ENCODE results near the gene INPP5A. TPM values are rescaled to one million over a fixed set of nuclear protein-coding genes. Genes with fewer than 3 reads are reported as not detected.
"Not testable (repeated sequence)": the region's sequence is repeated elsewhere in the genome, so short reads cannot be mapped to it uniquely, and the experiment has no call there.

INPP5A gene
- total RNA-seq, 2 experiments from 2014 or later = 7.4 to 7.5 TPM

DNA sequence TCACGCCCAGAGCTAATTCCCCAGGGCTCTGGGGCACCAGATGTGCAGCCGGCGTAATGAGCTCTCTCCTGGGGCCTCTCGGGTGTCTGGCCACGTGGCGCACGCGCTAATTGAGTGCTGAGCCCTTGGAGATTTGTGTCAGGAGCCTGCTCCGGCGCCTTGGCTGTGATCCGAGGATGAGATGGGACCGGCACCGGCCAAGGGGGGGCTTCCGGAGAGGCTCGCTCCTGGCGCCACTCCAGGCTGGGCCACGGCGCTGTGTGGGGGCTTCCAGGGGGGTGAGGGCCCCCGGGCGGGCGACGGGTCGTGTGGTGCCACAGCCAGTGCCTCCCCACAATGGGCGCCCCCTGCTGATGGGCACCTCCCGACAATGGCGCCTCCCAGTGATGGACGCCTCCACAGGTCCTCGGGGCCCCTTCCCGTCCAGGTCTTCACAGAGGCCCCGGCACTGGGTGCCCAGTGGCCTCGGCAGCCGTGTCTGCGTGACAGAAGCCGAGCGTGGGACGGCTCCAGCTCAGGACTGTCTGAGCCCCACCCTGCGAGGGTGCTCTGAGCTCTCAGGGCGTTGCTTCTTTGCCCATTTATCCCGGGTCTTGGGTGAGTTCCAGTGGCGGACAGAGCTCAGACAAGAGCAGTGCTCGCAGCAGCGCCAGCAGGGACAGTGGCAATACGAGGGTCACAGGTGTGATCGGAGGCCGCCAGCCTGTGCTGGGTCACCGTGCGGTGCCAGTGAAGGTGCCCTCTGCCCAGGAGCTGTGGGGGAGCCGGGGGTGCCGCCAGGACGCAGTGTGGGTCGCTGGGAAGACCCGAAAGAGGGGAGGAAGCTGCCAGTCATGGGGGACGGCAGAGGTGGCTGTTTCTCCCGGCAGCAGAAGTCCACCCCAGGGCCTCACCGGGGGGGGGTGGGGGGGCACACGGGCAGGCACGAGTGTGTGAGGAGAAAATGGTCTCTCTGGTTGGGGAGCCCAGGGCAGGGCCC, 256.6 kb downstream of the INPP5A start:
- Mint-ChIP-seq H3K36me3 (no peaks in the 10 kb centered on the region), H3K4me3 (no peak overlapping the region), H3K4me1 (ENCODE audit: low read depth) (no peaks in the 10 kb centered on the region), H3K27ac (no peak overlapping the region), H3K9me3 (no peaks in the 10 kb centered on the region), H3K27me3 (peaks cover 3% of the 10 kb centered on the region)
- no peak for DNase-seq
- intact Hi-C loops (cut with micrococcal nuclease) = no loop called here
- POLR2A ChIA-PET = no interaction called here
- CTCF ChIA-PET = interaction anchor here (3.1 kb wide), 1 partner anchor 139 kb away, joined by 15 read pairs; no protein-coding TSS in a partner anchor

DNA sequence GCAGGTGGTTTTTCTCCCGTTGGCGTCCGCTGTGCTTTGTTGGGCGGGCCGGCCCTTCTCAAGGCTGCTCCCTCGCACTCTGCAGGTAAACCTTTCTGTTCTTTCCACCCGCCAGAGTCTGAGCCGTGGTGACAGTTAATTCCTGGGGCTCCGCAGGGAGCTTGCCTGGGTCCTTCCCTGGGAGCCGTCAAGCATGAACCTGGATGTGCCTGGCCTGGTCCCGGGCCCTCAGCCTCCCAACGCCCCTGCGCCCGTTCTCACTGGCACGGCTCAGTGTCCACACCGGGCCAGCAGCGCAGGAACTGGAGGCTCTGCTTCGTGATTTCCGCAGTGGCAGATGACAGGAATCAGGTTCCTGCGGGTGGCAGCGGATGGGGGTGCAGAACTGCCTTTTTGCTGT, 259.3 kb downstream of the INPP5A start:
- H3K4me3 Mint-ChIP-seq = no peak overlapping the region
- H3K9me3 Mint-ChIP-seq = no peaks in the 10 kb centered on the region
- H3K27me3 Mint-ChIP-seq = no peaks in the 10 kb centered on the region
- ChIA-PET CTCF (no interaction called here), POLR2A (no interaction called here)
- DNase-seq = no peak
- H3K36me3 Mint-ChIP-seq = no peaks in the 10 kb centered on the region
- intact Hi-C loops (cut with micrococcal nuclease) = no loop called here
- H3K27ac Mint-ChIP-seq = no peak overlapping the region
- no peaks in the 10 kb centered on the region for H3K4me1 Mint-ChIP-seq (ENCODE audit: low read depth)

- H3K27me3 Mint-ChIP-seq; POLR2A ChIA-PET; CTCF ChIA-PET; intact Hi-C loops (cut with micrococcal nuclease); H3K4me3 Mint-ChIP-seq; H3K27ac Mint-ChIP-seq; H3K9me3 Mint-ChIP-seq; H3K36me3 Mint-ChIP-seq; DNase-seq; H3K4me1 Mint-ChIP-seq (ENCODE audit: low read depth): not testable (repeated sequence)
Observed at GRCh38 chr10:132797986-132798385, 260.4 kb downstream of the INPP5A start.

DNA sequence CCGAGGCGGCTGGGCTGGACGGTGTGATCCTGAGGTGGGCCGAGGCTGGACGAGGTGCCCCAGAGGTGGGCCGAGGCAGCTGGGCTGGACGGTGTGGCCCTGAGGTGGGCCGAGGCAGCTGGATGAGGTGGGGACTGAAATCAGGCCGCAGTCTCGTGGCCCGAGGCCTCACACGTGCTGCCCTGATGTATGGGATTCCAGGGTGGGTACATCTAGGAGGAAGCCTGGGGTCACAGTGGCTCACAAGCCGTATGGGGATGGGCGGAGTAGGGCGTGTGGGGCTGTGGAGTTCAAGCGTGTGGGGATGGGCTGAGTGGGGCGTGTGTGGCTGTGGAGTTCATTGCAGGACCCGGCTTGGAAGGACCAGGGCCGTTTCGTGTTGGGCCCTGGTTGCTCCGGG, 260.8 kb downstream of the INPP5A start:
- ChIA-PET CTCF (no interaction called here), POLR2A (no interaction called here)
- no peaks in the 10 kb centered on the region for H3K36me3 Mint-ChIP-seq
- H3K4me1 Mint-ChIP-seq (ENCODE audit: low read depth) = no peaks in the 10 kb centered on the region
- H3K27ac Mint-ChIP-seq = no peak overlapping the region
- no peaks in the 10 kb centered on the region for H3K9me3 Mint-ChIP-seq
- intact Hi-C loops (cut with micrococcal nuclease) = no loop called here
- no peak for DNase-seq
- H3K4me3 Mint-ChIP-seq = no peak overlapping the region
- no peaks in the 10 kb centered on the region for H3K27me3 Mint-ChIP-seq

- Mint-ChIP-seq H3K4me3 (no peak overlapping the region), H3K4me1 (ENCODE audit: low read depth) (no peaks in the 10 kb centered on the region), H3K27ac (no peak overlapping the region), H3K36me3 (no peaks in the 10 kb centered on the region), H3K27me3 (no peaks in the 10 kb centered on the region), H3K9me3 (no peaks in the 10 kb centered on the region)
- DNase-seq = no peak
- intact Hi-C loops (cut with micrococcal nuclease) = no loop called here
- POLR2A ChIA-PET = no interaction called here
- CTCF ChIA-PET = no interaction called here
Observed at GRCh38 chr10:132798876-132799275, 261.3 kb downstream of the INPP5A start.

DNA sequence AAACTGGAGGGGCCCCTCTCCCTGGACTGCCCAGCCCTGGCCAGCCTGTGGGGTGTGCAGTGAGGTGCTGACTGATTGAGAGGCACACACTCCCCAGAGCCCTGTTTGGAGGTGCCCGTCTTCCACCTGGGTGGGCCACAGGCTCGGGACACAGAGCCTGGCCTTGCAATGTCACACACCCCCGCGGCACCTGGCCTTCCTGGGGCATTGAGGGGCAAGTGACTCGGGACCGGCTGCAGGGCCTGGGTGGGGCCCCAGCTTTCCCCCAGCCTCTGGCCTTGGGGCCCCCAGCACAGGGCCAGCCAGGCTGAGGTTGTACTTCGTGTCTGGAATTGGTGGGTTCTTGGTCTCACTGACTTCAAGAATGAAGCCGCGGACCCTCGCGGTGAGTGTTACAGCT, 262.3 kb downstream of the INPP5A start:
- Mint-ChIP-seq H3K9me3 (no peaks in the 10 kb centered on the region), H3K4me3 (no peak overlapping the region), H3K36me3 (no peaks in the 10 kb centered on the region), H3K27ac (no peak overlapping the region), H3K4me1 (ENCODE audit: low read depth) (no peaks in the 10 kb centered on the region), H3K27me3 (no peaks in the 10 kb centered on the region)
- POLR2A ChIA-PET = no interaction called here
- DNase-seq = no peak
- intact Hi-C loops (cut with micrococcal nuclease) = no loop called here
- CTCF ChIA-PET = no interaction called here

GRCh38 chr10:132802048-132802447, 264.5 kb downstream of the INPP5A start:
- H3K9me3 Mint-ChIP-seq = no peaks in the 10 kb centered on the region
- DNase-seq = no peak
- no peaks in the 10 kb centered on the region for H3K4me1 Mint-ChIP-seq (ENCODE audit: low read depth)
- intact Hi-C loops (cut with micrococcal nuclease) = no loop called here
- H3K27ac Mint-ChIP-seq = no peak overlapping the region
- H3K27me3 Mint-ChIP-seq = no peaks in the 10 kb centered on the region
- no peak overlapping the region for H3K4me3 Mint-ChIP-seq
- CTCF ChIA-PET = no interaction called here
- POLR2A ChIA-PET = interaction anchor here (0.7 kb wide), 1 partner anchor 241 kb away, joined by 3 read pairs; no protein-coding TSS in a partner anchor
- no peaks in the 10 kb centered on the region for H3K36me3 Mint-ChIP-seq

DNA sequence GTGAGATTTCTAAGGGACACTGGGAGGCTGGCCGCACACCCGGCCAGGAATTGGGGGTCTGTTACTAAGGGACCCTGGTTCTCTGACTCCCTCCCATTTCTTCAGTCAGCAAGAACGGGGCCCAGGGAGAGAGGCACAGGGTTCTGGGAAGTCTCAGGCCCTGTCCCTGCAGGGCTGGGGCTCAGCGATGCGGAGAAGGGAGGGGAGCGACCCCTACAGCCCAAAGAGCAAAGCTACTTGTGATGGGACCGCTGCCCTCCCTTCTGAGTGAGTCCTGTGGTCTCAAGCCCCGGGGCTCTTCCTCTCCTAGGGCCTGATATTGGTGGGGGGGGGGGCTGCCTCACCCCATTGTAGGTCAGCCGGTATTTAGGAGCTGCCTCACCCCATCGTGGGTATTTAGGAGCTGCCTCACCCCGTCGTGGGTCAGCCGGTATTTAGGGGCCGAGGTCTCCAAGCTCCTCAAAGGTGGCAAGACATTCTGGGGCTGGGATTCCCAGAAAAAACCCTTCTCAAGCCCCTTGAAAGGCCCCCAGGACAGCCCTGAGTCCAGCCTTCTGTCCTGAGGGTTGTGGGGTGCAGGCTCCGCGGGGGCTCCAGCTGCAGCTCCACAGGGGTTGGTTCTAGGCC, 265.2 kb downstream of the INPP5A start:
- CTCF ChIA-PET = interaction anchor here (0.7 kb wide), 1 partner anchor 149 kb away, joined by 3 read pairs; no protein-coding TSS in a partner anchor
- Mint-ChIP-seq H3K27me3 (no peaks in the 10 kb centered on the region), H3K4me1 (ENCODE audit: low read depth) (no peaks in the 10 kb centered on the region), H3K36me3 (no peaks in the 10 kb centered on the region), H3K9me3 (no peaks in the 10 kb centered on the region), H3K4me3 (no peak overlapping the region), H3K27ac (no peak overlapping the region)
- POLR2A ChIA-PET = interaction anchor here (0.7 kb wide), 1 partner anchor 240 kb away, joined by 3 read pairs; no protein-coding TSS in a partner anchor
- intact Hi-C loops (cut with micrococcal nuclease) = no loop called here
- no peak for DNase-seq

DNA sequence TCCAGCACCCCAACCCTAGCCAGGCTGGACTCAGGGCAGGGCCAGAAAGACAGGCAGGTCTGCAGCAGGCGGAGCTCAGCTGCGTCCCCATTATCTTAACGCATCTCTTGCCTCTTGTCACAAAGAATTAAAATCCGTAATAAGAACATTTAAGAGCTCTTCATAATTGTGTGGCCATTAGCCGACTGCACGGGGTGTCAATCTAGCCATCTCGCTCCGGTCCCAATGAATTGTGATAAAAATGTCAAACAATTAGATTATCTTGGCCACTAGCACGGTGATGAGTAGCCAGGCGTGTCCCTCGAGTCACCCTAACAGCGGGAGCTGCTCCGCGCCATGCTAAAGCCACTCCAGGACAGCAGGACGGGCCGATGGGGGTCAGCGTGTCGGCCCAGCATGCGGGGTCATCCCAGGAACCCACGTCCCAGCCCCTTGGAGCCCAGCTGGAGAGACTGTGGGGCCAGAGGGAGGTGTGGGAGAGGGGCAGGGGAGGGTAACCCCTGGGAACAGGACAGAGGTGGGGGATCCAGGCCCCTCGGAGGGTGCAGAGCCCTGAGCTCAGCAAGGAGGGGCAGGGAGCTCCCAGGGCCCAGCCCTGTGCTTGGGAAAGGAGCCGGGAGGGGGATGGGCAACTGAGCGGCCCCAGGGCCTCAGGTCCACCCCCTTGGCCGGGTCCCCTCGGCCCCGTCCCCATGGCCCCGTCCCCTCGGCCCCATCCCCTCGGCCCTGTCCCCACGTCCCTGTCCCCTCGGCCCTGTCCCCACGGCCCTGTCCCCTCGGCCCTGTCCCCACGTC, 266.0 kb downstream of the INPP5A start:
- Mint-ChIP-seq H3K27me3 (no peaks in the 10 kb centered on the region), H3K4me3 (no peak overlapping the region), H3K27ac (no peak overlapping the region), H3K9me3 (no peaks in the 10 kb centered on the region), H3K4me1 (ENCODE audit: low read depth) (no peaks in the 10 kb centered on the region), H3K36me3 (no peaks in the 10 kb centered on the region)
- ChIA-PET CTCF (interaction anchor here (0.7 kb wide), 1 partner anchor 149 kb away, joined by 3 read pairs; no protein-coding TSS in a partner anchor), POLR2A (no interaction called here)
- intact Hi-C loops (cut with micrococcal nuclease) = no loop called here
- no peak for DNase-seq

GRCh38 chr10:132804287-132804686, 266.7 kb downstream of the INPP5A start:
- no peaks in the 10 kb centered on the region for H3K4me1 Mint-ChIP-seq (ENCODE audit: low read depth)
- no peak for DNase-seq
- ChIA-PET CTCF (no interaction called here), POLR2A (no interaction called here)
- intact Hi-C loops (cut with micrococcal nuclease) = no loop called here
- H3K27ac Mint-ChIP-seq = no peak overlapping the region
- no peak overlapping the region for H3K4me3 Mint-ChIP-seq
- H3K36me3 Mint-ChIP-seq = no peaks in the 10 kb centered on the region
- H3K27me3 Mint-ChIP-seq = no peaks in the 10 kb centered on the region
- H3K9me3 Mint-ChIP-seq = no peaks in the 10 kb centered on the region

- Mint-ChIP-seq H3K36me3 (no peaks in the 10 kb centered on the region), H3K9me3 (no peaks in the 10 kb centered on the region), H3K4me3 (no peak overlapping the region), H3K27me3 (no peaks in the 10 kb centered on the region), H3K4me1 (ENCODE audit: low read depth) (no peaks in the 10 kb centered on the region), H3K27ac (no peak overlapping the region)
- intact Hi-C loops (cut with micrococcal nuclease) = no loop called here
- CTCF ChIA-PET = no interaction called here
- DNase-seq = no peak
- POLR2A ChIA-PET = no interaction called here
Observed at GRCh38 chr10:132804785-132805426, 267.3 kb downstream of the INPP5A start.

GRCh38 chr10:132805599-132805998, 268.0 kb downstream of the INPP5A start:
- H3K36me3 Mint-ChIP-seq = no peaks in the 10 kb centered on the region
- CTCF ChIA-PET = interaction anchor here (1.2 kb wide), 1 partner anchor 151 kb away, joined by 4 read pairs; no protein-coding TSS in a partner anchor
- intact Hi-C loops (cut with micrococcal nuclease) = no loop called here

More at GRCh38 chr10:132805599-132805998, 268.0 kb downstream of the INPP5A start:
- H3K4me3 Mint-ChIP-seq = no peak overlapping the region
- no peak overlapping the region for H3K27ac Mint-ChIP-seq
- H3K4me1 Mint-ChIP-seq (ENCODE audit: low read depth) = no peaks in the 10 kb centered on the region
- no peaks in the 10 kb centered on the region for H3K27me3 Mint-ChIP-seq
- no peaks in the 10 kb centered on the region for H3K9me3 Mint-ChIP-seq
- POLR2A ChIA-PET = no interaction called here
- DNase-seq = no peak
